SJCRH30 (cell line): ENCODE measurements around the gene BUB1. TPM values are rescaled to one million over a fixed set of nuclear protein-coding genes. Genes with fewer than 3 reads are reported as not detected.

ENCODE experiments used
- DNase-seq, 2 experiments: peaks; one replicate each; pipeline ENCODE4 v3.0.0-alpha.2; 2015 to 2020
- H3K27ac ChIP-seq: fragments of 250-450 bp; sonication (Bioruptor Pico); 2 replicates; pipeline ENCODE4 v1.5.1; 2020; ENCODE audit warnings: mild to moderate bottlenecking, moderate library complexity
- H3K27me3 ChIP-seq: fragments of 250-450 bp; sonication (Bioruptor Pico); 2 replicates; pipeline ENCODE4 v1.5.1; 2020; ENCODE audit warnings: mild to moderate bottlenecking, moderate library complexity
- H3K36me3 ChIP-seq: fragments of 250-450 bp; sonication (Bioruptor Pico); 2 replicates; pipeline ENCODE4 v1.5.1; 2020; ENCODE audit warnings: mild to moderate bottlenecking, moderate library complexity
- H3K4me1 ChIP-seq: fragments of 250-450 bp; sonication (Bioruptor Pico); 2 replicates; pipeline ENCODE4 v1.5.1; 2020; ENCODE audit warnings: mild to moderate bottlenecking, moderate library complexity
- H3K4me3 ChIP-seq: fragments of 250-450 bp; sonication (Bioruptor Pico); 2 replicates; pipeline ENCODE4 v1.5.1; 2020; ENCODE audit warnings: mild to moderate bottlenecking, moderate library complexity
- H3K9me3 ChIP-seq: fragments of 250-450 bp; sonication (Bioruptor Pico); replicated peaks from 2 replicates; pipeline ENCODE4 v1.5.1; 2020; ENCODE audit warnings: mild to moderate bottlenecking, moderate library complexity
- total RNA-seq: library from RNA; depleted of rRNA; stranded (reverse); fragments of >200 nt; shearing (Covaris generic); gene quantifications from 2 replicates; pipeline ENCODE4 v1.2.3, GENCODE V29; 2014; rRNA removed

The BUB1 gene
- total RNA-seq, result 107 and 118 TPM in 2 replicates

DNA sequence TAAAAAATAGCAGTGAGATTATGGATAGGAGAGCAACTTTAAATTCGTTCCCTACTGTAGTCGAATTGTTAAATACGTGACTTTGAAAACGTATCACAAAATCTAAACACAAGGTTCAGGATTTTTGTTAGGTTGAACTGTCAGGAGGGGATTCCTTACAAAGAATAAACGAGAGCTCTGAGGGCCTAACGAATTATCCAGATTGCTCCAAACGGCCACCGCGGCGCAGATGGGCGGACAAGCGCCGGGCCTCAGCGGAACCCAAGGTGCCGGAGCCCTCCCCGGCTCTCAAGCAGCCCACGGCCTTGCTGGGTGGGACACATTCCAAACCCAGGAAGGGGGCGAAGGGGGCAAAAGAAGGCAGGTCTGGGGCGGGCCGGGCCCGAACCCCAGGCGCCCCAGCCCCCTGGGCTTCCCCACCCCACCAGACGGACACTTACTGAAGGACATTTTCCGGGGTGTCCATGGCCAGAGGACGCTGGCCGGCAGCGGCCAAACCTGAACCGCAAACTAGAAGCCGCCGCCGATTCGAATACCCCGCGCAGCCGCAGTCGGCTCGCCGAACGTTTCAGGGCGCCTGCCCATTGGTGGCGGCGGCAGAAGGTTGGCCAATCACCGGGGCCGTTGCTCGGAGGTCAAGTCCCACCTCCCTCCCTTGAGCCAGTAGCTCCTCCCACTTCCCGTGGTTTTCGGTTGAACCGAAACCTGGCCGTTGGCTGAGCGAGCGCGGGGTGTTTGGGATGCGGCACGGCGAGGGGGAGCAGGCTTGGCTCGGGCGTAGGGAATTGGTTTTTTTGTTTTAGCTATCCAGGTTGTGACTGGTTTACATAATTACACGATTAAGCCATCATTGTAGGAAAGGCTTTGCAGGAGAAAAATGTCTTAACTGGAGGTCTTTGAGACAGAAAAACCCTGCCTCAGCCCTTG, at the start of gene BUB1:
Gene BUB1 (minus strand): TSS at position 534 of the 927 bp plus-strand sequence. CDS start 68 bp downstream, at position 466.
- Histone ChIP-seq H3K27ac (peak within 1 kb of the TSS; percentile 62), H3K4me1 (peaks cover 4% of the 10 kb centered on the region; the same call in 1 of the 2 replicates), H3K9me3 (no peaks in the 10 kb centered on the region), H3K4me3 (peak within 1 kb of the TSS; percentile 71), H3K27me3 (no peaks in the 10 kb centered on the region), H3K36me3 (peaks cover 13% of the 10 kb centered on the region)
- peak; percentile 98 for DNase-seq

DNA sequence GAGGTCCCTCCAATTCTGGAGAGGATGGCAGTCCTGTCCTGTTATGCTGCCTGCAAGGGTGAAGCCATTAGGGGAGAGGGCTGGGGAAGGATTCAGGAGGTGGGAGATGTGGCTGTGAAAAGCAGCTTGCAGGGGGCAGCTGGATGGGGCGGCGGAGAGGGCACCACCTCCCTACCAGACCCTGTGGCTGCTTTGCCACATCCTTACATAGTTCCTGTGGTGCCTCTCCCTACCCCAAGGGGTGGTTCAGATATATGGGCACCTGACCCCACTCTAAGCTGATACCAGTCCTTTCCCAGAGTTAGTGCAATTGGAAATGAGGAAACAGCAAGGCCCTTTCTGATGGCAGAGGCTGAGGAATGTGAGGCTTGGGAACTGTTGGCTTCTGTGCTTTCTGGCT, 48.4 kb upstream of the BUB1 start:
- Histone ChIP-seq H3K36me3 (no peaks in the 10 kb centered on the region), H3K27me3 (peaks cover 10% of the 10 kb centered on the region), H3K9me3 (0 out of 2 replicates have a peak, but pooled peaks cover under 1% of the 10 kb centered on the region), H3K27ac (no peak overlapping the region), H3K4me3 (no peak overlapping the region), H3K4me1 (no peaks in the 10 kb centered on the region)
- DNase-seq, result no peak

DNA sequence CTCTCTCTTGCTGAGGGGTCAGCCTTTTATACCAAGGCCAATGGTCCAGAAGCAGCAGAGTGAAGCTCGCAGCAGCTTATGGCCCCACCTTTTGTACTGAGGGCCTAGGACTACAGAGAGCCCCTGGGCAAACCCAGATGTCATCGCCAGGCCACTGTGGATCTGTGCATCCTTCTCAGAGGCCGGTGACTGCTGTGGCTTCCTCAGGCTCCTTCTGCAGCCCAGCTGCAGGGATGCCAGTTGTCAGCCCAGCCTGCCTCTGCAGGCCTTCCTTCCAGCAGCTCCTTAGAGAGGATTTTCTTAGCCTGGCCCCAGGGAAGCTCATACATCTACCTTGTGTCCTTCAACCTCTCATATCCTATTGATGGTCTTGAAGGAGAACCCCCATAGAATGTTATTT, 48.0 kb upstream of the BUB1 start:
- peaks cover 10% of the 10 kb centered on the region for H3K27me3 ChIP-seq

DNA sequence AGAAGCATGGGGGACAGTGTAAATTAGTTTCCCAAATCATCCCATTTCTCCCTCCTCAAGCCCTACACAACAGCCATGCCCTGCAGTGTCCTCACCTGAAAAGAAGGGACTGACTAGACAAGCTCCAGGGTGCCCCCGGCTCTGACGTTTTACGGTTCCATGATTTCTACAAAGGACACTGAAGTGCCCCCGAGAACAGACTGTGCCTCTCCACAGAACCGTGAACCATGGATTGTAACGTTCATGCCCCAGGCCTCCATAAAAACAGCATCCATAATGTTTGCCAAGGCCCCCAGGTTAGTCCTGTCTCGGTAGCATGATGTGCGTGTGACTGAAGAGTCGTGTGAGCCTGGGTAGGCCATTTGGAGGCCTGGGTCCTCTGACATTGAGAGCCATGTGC, 47.5 kb upstream of the BUB1 start:
- Histone ChIP-seq H3K9me3 (no peaks in the 10 kb centered on the region), H3K27ac (no peak overlapping the region), H3K36me3 (no peaks in the 10 kb centered on the region), H3K27me3 (peaks cover 10% of the 10 kb centered on the region), H3K4me1 (no peaks in the 10 kb centered on the region), H3K4me3 (no peak overlapping the region)
- no peak for DNase-seq

More for the DNA sequence above, 48.0 kb upstream of the BUB1 start:
- DNase-seq, result no peak
- H3K27ac ChIP-seq, result no peak overlapping the region
- H3K36me3 ChIP-seq, result no peaks in the 10 kb centered on the region
- no peaks in the 10 kb centered on the region for H3K9me3 ChIP-seq
- H3K4me1 ChIP-seq, result no peaks in the 10 kb centered on the region
- no peak overlapping the region for H3K4me3 ChIP-seq

DNA sequence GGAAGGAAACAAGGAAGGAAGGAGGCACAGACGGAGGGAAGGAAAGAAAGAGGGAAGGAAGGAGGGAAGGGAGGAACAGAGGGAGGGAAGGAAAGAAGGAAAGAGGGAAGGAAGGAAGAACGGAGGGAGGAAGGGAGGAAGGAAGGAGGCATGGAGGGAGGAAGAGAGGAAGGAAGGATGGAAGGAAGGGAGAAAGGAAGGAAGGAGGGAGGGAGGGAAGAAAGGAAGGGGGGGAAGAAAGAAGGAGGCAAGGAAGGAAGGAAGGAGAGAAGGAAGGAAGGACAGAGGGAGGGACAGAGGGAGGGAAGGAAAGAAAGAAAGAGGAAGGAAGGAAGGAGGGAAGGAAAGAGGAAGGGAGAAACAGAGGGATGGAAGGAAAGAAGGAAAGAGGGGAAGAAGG, 47.0 kb upstream of the BUB1 start:
- H3K36me3 ChIP-seq, result no peaks in the 10 kb centered on the region
- H3K27ac ChIP-seq, result no peak overlapping the region
- no peak overlapping the region for H3K4me3 ChIP-seq
- no peak for DNase-seq
- H3K4me1 ChIP-seq, result no peaks in the 10 kb centered on the region
- H3K9me3 ChIP-seq, result no peaks in the 10 kb centered on the region
- peaks cover 10% of the 10 kb centered on the region for H3K27me3 ChIP-seq

DNA sequence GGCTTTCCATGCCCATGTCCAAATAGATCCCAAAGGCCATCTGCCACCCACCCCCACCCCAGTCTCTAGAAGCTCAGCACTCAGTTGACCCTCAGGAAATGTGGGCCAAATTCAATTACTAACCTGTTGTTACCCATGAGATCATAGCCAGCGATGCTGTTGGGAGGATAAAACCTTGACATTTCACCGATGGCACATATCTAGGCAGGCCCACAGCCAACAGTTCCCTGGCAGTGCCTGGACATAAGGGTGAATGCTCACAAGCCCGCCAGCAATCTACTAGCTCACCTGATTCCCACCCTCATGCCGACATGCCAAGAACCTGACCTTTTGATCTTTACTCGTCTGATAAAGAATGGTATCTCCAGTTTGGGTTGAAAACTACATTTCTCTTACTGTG, 42.7 kb upstream of the BUB1 start:
- H3K4me1 ChIP-seq, result no peaks in the 10 kb centered on the region
- no peak overlapping the region for H3K4me3 ChIP-seq
- no peaks in the 10 kb centered on the region for H3K36me3 ChIP-seq
- no peak for DNase-seq
- no peak overlapping the region for H3K27ac ChIP-seq
- H3K9me3 ChIP-seq, result no peaks in the 10 kb centered on the region
- H3K27me3 ChIP-seq, result peaks cover 6% of the 10 kb centered on the region

DNA sequence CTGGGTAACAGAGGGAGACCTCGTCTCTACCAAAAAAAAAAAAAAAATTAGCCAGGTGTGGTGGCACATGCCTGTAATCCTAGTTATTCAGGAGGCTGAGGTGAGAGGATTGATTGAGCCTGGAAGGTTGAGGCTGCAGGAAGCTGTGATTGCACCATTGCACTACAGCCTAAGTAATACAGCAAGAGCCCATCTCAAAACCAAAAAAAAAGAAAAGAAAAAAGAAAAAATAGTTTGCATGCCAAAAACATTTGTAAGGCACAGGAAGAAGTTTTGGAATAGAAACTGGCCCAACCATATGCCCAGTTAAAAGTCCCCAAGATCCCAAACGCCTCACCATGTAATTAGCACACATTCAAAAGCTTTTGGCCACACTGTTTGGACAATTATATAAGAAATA, 41.1 kb upstream of the BUB1 start:
- DNase-seq, result no peak
- peaks cover 6% of the 10 kb centered on the region for H3K27me3 ChIP-seq
- no peaks in the 10 kb centered on the region for H3K36me3 ChIP-seq
- no peaks in the 10 kb centered on the region for H3K4me1 ChIP-seq
- no peak overlapping the region for H3K27ac ChIP-seq
- no peak overlapping the region for H3K4me3 ChIP-seq
- H3K9me3 ChIP-seq, result no peaks in the 10 kb centered on the region

DNA sequence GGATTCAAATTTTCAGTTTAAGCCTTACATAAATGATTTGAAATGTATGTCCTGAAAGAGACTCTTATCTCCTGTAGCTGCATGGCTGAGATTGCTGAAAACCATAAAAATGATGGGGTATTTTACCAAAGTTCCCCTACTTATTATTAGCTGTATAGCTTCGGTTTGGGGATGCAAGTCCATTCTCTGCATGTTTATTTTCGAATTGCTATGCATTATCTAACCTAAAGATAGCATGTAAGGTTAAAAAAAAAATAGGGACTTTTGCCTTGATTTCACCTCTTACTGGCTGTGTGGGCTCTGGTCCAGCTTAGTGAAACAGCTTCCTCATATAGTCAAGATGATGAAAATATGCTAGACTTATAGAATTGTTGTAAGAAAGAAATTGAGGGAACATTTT, 40.5 kb upstream of the BUB1 start:
- H3K4me3 ChIP-seq, result no peak overlapping the region
- peaks cover 6% of the 10 kb centered on the region for H3K27me3 ChIP-seq
- no peak overlapping the region for H3K27ac ChIP-seq

DNA sequence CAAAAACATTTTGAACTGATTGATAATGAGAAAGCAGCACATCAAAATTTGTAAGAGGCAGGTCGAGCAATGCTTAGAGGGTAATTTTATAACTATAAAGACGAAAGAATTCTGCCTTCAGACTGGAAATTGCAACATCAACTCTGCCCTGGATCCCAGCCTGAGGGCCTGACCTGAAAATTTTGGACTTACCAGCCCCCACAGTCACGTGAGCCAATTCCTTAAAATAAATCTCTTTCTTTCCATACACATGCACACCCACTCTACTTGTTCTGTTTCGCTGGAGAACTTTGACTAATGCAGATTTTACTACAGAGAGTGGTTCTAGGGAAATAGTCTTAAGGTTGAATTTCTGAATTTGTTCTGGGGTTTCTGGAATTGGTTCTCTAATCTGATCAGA, 39.9 kb upstream of the BUB1 start:
- H3K36me3 ChIP-seq, result no peaks in the 10 kb centered on the region
- no peak overlapping the region for H3K4me3 ChIP-seq
- DNase-seq, result no peak
- H3K27ac ChIP-seq, result no peak overlapping the region
- no peaks in the 10 kb centered on the region for H3K9me3 ChIP-seq
- peaks cover 6% of the 10 kb centered on the region for H3K27me3 ChIP-seq
- H3K4me1 ChIP-seq, result no peaks in the 10 kb centered on the region

More for the DNA sequence above, 40.5 kb upstream of the BUB1 start:
- Histone ChIP-seq H3K4me1 (no peaks in the 10 kb centered on the region), H3K36me3 (no peaks in the 10 kb centered on the region), H3K9me3 (no peaks in the 10 kb centered on the region)
- no peak for DNase-seq

DNA sequence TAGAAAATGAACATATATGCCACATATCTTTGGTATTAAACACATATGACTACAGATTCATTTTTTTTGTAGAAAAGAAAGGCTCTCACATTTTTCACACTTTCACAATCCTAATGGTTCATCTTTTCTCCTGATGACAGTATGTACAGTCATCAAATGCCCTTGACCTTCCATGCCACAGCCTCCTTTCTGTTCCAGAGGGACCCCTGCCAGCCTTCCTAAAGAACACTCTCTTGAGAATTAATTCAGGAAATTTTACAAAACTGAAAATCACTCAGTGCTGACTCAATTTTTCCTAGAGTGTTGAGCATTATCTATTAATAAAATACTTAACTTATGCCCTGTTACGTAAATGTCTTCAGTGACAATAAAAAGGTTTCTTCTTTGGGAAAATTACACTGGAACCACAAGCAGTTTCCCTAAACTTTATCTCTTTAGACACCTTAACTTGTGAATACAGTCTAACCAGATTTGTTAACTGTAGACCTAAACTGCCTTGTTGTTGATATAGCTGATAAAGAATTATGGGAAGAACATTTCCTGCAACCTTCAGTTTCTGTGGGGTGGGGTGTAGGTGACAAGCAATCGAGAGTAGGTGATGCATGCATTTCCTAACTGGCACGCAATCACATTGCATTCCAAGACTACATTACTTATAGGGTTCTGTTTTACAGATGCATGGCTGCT, 39.2 kb upstream of the BUB1 start:
- H3K36me3 ChIP-seq, result no peaks in the 10 kb centered on the region
- H3K4me3 ChIP-seq, result no peak overlapping the region
- no peaks in the 10 kb centered on the region for H3K4me1 ChIP-seq
- DNase-seq, result no peak
- H3K9me3 ChIP-seq, result no peaks in the 10 kb centered on the region
- H3K27me3 ChIP-seq, result peaks cover 5% of the 10 kb centered on the region
- H3K27ac ChIP-seq, result no peak overlapping the region

DNA sequence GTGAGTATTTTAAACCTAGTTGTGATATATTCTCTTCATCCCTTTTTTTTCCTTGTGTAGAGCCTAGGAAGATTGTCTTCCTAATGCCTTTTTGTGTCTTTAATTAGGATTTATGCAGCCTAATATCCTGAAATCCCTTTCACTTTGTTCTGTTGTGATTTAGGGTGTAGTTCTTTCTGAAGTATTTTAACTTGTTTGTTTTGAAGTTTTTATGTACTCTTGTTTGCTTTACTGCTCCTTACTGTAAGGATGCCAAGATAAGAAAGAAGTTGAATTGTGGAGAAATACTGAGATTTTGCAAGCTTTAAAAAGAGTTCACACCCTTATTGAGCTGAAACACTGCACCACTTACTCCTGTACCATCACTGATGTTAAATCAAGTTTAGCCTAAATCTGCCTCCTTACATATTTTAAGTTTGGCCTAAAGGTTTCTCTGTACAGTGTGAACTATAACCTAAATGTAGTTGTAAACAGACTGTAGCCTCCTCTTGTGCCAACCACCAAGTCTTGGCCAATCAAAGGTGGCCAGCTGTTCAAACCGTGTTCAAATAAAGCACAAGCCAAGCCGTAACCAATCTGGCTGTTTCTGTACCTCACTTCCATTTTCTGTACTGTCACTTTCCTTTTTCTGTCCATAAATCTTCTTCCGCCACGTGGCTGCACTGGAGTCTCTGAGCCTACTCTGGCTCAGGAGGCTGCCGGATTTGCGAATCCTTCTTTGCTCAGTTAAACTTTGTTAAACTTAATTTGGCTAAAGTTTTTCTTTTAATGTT, 36.8 kb upstream of the BUB1 start:
- H3K4me1 ChIP-seq, result no peaks in the 10 kb centered on the region

DNA sequence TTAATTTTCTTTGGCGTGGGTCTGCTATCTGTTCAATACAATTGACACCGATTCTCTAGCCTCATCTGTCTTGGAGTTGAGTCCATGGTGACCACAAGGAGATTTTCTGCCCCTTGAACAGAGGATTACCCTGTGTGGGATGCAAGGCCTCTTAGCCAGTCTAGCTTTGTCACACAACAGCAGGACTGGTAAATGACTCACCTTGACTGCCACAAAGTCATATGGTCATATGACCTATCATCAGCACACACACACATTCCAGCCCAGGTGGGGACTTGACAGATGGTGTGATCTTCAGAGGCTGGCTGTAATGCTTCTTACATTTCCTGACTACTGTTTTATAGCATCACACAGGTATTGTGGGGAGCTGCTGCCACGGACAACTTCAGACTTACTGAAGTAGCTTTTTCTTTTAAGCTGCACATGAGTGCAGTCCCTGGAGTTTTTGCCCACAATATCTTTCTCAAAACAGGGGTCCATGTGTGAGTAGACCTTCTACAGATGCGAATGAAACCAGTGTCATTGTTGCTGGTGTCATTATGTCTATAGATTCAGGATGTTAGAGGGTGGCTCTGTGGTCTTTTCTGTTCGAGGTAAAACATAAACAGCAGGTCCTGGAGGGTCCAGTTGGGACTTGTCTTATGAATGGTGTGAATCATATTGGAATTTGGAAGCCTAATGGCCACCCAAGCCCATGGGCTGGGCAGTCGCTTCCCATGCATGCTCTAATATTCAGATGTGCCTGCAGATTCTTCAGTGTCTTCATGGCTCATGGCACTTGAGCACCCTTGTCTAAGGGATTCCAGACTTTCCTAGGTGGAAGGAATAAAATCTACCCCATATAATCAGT, 35.9 kb upstream of the BUB1 start:
- Histone ChIP-seq H3K9me3 (no peaks in the 10 kb centered on the region), H3K27me3 (no peaks in the 10 kb centered on the region), H3K36me3 (no peaks in the 10 kb centered on the region), H3K4me3 (no peak overlapping the region), H3K4me1 (no peaks in the 10 kb centered on the region), H3K27ac (no peak overlapping the region)
- DNase-seq, result no peak

More for the DNA sequence above, 36.8 kb upstream of the BUB1 start:
- H3K4me3 ChIP-seq, result no peak overlapping the region
- H3K27ac ChIP-seq, result no peak overlapping the region
- peak in 1 of 2 experiments; percentile 14 for DNase-seq
- no peaks in the 10 kb centered on the region for H3K36me3 ChIP-seq
- H3K9me3 ChIP-seq, result no peaks in the 10 kb centered on the region
- no peaks in the 10 kb centered on the region for H3K27me3 ChIP-seq

DNA sequence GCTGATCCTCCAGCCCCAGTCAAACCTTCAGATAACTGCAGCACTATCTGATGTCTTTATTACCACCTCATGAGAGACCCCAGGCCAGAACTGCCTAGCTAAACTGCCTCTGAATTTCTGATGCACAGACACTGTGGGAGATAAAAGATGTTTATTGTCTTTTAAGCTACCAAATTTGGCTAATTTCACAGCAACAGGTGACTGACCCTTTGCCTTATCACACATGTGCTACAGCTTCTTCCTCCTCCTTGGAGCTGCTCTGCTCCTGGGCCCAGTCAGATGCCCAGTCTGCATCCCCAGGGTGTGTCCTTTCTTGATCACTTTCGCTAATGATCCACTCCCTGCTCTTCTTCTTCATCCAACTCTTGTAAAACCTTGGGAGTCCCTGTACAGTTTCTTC, 34.9 kb upstream of the BUB1 start:
- Histone ChIP-seq H3K9me3 (no peaks in the 10 kb centered on the region), H3K27me3 (no peaks in the 10 kb centered on the region), H3K4me3 (no peak overlapping the region), H3K36me3 (no peaks in the 10 kb centered on the region), H3K4me1 (no peaks in the 10 kb centered on the region), H3K27ac (no peak overlapping the region)
- DNase-seq, result no peak

DNA sequence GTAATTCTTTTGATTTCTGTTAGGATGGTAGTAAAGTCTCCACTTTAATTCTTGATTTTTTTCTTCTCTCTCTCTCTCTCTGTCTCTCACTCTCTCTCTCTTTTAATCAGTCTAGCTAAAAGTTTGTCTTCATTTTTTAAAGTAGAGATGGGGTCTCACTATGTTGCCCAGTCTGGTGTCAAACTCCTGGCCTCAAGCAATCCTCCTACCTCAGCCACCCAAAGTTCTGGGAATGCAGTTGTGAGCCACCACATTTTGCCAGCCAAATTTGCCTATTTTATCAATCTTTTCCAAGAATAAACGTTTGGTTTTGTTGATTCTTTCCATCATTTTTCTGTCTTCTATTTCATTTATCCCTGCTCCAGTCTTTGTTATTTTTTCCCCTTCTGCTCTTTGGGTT, 30.6 kb upstream of the BUB1 start:
- Histone ChIP-seq H3K4me3 (no peak overlapping the region), H3K9me3 (no peaks in the 10 kb centered on the region), H3K27me3 (no peaks in the 10 kb centered on the region), H3K27ac (no peak overlapping the region), H3K4me1 (no peaks in the 10 kb centered on the region), H3K36me3 (no peaks in the 10 kb centered on the region)
- DNase-seq, result no peak
